Fibroblast of lung (primary cell): ENCODE results near the gene PPM1A.

Source experiments
- CTCF ChIP-seq, 2 donors: IDR thresholded peaks in 1 of 2; conservative IDR thresholded peaks in 1 of 2; 1 replicate in 1 of 2; 2 replicates in 1 of 2; pipeline ENCODE4 v1.5.1; 2011 to 2012; ENCODE audit warnings: low read length in 2 of 2, control low read depth in 1 of 2, inconsistent platforms in 1 of 2, low read depth in 1 of 2, mild to moderate bottlenecking in 1 of 2
- EZH2 ChIP-seq: IDR thresholded peaks from 2 replicates; pipeline ENCODE4 v1.5.1; 2012; ENCODE audit warnings: low read length, control low read depth, mild to moderate bottlenecking; ENCODE audit errors: missing control alignments

- TF ChIP-seq CTCF (conservative IDR thresholded peaks at IDR 0.05 in 1 of 2, IDR thresholded peaks at IDR 0.05 in 1 of 2; ENCODE audit: low read depth in 1 of 2, low read length in 2 of 2): no peak
- TF ChIP-seq EZH2: no peak
Observed at GRCh38 chr14:60245380-60246177, 3.4 kb upstream of the PPM1A start.
